ENCODE results near the gene UROC1. TPM values are rescaled to one million over a fixed set of nuclear protein-coding genes. Genes with fewer than 3 reads are reported as not detected.

The UROC1 gene
- total and polyA plus RNA-seq, 9 of the 15 experiments (the other 6 are each of a cell fraction or from before 2014, with no cell fraction given) = not detected

GRCh38 chr3:126508564-126508964, 9.0 kb downstream of the UROC1 start:
- DNase-seq (ENCODE audit: extremely low read depth in 1 of 4, low spot score in 3 of 4) (no peak), ATAC-seq (no peak), FAIRE-seq (no peak)
- 10% methylated on average over 4 of the region's 4 CpGs for WGBS (ENCODE audit: insufficient coverage, low coverage, missing lambda C conversion rate)
- ChIA-PET CTCF (ENCODE audit: low intra/inter-chr PET ratio) (no interaction called here), POLR2A (no interaction called here)
- H4K20me1 ChIP-seq (replicated peaks; ENCODE audit: control insufficient read depth, insufficient read depth, low read length) = no peaks in the 10 kb centered on the region; the same call in 1 of the 2 replicates
- intact Hi-C loops (cut with micrococcal nuclease) (no loop called here), in situ Hi-C loops (cut with MboI) (no loop called here)
- H3K36me3 ChIP-seq (ENCODE audit: control insufficient read depth, insufficient read depth, low read length) = no peaks in the 10 kb centered on the region
- BruUV-seq (replicated peaks) = no TSS peak
- no peak overlapping the region for H3K27ac ChIP-seq (ENCODE audit: extremely low read depth, low read depth, low read length)
- peaks cover 0 to 11% of the 10 kb centered on the region in 2 experiments; a peak in 2 of 5 replicates for H3K4me1 ChIP-seq (replicated peaks in 1 of 2; ENCODE audit: control insufficient read depth in 2 of 2, insufficient read depth in 2 of 2, low read length in 2 of 2)
- no peak overlapping the region for H3K4me3 ChIP-seq
- H3K4me2 ChIP-seq (ENCODE audit: insufficient read depth, low read length) = no peak overlapping the region
- TF ChIP-seq ZNF57 (CRISPR knock-in tag; IDR thresholded peaks at IDR 0.05) (no peak), TBL1XR1 (IDR thresholded peaks at IDR 0.05; ENCODE audit: low read length in 2 of 2) (no peak), ZBTB49 (CRISPR knock-in tag; IDR thresholded peaks at IDR 0.05; ENCODE audit: borderline replicate concordance) (no peak), NFE2 (IDR thresholded peaks at IDR 0.05; ENCODE audit: low read depth) (no peak), BRD4 (IDR thresholded peaks at IDR 0.05) (no peak), ZNF436 (CRISPR knock-in tag; IDR thresholded peaks at IDR 0.05) (no peak), SRSF7 (optimal IDR thresholded peaks at IDR 0.05; ENCODE audit: low read depth, low read length) (no peak), SLC30A9 (CRISPR knock-in tag; IDR thresholded peaks at IDR 0.05) (no peak), RREB1 (CRISPR knock-in tag; IDR thresholded peaks at IDR 0.05) (no peak), FOXK2 (conservative IDR thresholded peaks at IDR 0.05 in 1 of 2, IDR thresholded peaks at IDR 0.05 in 1 of 2; ENCODE audit: low read depth in 2 of 2) (no peak)
- H3K27me3 ChIP-seq (ENCODE audit: control insufficient read depth in 2 of 2, insufficient read depth in 2 of 2, low read length in 2 of 2) = peaks cover 5 to 50% of the 10 kb centered on the region in 2 experiments; a peak in 4 of 5 replicates
- no peak overlapping the region for H2AFZ ChIP-seq (ENCODE audit: low read depth, low read length)
- no peaks in the 10 kb centered on the region for H3K79me2 ChIP-seq (ENCODE audit: control insufficient read depth, insufficient read depth, low read length)
- no peak overlapping the region for H3K9ac ChIP-seq (ENCODE audit: insufficient read depth in 1 of 2, low read depth in 2 of 2, low read length in 2 of 2)
- H3K9me1 ChIP-seq (ENCODE audit: control insufficient read depth, insufficient read depth, low read length) = no peaks in the 10 kb centered on the region
- H3K9me3 ChIP-seq (replicated peaks; ENCODE audit: control insufficient read depth, insufficient read depth, low read depth, low read length) = no peaks in the 10 kb centered on the region
